HG03175 (cell line): Measurements from ENCODE around the gene PRKCQ.
"Not testable (repeated sequence)": the region's sequence is repeated elsewhere in the genome, so short reads cannot be mapped to it uniquely, and the experiment has no call there.

Experiments used
- ATAC-seq: cut with Tn5 transposase; IDR thresholded peaks from one replicate; pipeline ENCODE4 v1.9.1; 2021; ENCODE audit warnings: mild to moderate bottlenecking, moderate library complexity; ENCODE audit not compliant: unreplicated experiment

PRKCQ gene

GRCh38 chr10:6463366-6463765 lies 116.7 kb downstream of the PRKCQ start:
- ATAC-seq, result no peak

- no peak for ATAC-seq
These were observed 118.1 kb downstream of the PRKCQ start for GRCh38 chr10:6461961-6462360.

GRCh38 chr10:6460861-6461409 lies 119.1 kb downstream of the PRKCQ start:
- no peak for ATAC-seq

GRCh38 chr10:6458814-6459213 lies 121.3 kb downstream of the PRKCQ start:
- no peak for ATAC-seq

DNA sequence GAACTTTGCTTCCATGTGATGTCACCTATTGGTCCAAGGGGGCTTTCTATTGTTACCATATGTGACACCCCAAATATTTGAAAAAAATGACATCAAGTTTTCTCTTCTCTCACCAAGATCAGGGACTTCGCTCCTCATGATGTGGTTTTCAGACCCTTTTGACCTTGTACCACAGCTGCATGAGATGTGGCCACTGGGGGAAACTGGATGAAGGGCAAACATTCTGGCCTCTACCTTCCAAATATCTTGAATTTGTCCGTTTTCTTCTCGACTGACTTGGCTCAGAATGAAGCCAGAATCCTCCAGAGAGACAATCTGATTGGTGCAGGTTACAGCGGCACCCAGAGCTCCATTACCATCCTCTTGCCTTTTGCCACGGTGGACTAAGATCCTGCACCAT lies 122.7 kb downstream of the PRKCQ start:
- no peak for ATAC-seq

DNA sequence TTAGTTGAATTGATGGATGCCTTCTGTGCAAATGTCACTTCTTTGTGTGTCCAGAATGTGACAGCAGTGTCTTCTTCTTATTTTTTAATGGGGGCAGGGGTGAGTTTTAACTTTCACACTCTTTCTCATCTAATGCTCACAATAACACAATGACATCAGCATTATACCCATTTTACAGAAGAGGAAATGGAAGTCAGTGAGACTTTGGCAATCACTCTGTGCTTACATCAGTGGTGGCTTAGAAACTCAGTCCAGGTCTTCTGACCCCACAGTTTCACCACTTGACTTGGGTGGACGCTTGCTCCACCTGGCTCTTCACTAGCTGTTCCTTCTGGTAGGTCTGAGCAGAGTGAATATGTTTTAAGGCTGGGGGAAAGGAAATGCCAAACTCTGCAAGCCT lies 124.0 kb downstream of the PRKCQ start:
- no peak for ATAC-seq

DNA sequence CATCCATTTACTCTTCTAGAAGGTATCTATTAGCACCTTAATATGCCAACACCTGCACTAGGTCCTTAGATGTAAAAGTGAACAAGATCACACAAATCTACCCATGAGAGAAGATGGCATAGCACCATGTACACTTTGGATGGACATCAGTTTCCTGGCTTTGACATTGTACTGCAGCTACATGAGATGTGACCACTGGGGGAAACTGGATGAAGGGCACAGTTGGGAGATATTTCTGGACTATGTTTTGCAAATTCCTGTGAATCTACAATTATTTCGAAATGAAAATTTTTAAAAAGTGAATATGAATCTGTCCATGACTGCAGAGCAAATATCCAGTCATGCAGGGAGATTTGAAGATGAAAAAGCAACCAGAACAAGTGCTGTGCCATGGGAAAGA lies 124.5 kb downstream of the PRKCQ start:
- ATAC-seq, result no peak

DNA sequence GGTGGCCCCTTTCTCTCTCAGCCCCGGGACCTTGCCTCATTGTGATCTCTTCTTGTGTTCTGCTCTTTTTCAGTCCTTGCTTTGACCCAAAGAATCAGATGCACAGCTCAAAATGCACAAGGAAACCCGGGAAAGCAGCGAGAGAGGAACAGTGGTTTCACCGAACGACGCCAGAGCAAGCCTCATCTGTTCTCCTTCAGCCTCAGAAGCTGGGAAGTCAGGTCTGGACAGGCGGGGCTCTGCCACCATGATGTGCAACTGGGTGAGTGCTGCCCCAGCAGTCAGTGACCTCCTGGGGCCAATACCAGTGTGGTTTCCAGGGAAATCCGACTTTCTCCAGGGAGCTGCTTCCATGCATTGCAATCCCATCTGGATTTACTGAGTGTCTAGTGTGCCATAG lies 133.4 kb downstream of the PRKCQ start:
- no peak for ATAC-seq

DNA sequence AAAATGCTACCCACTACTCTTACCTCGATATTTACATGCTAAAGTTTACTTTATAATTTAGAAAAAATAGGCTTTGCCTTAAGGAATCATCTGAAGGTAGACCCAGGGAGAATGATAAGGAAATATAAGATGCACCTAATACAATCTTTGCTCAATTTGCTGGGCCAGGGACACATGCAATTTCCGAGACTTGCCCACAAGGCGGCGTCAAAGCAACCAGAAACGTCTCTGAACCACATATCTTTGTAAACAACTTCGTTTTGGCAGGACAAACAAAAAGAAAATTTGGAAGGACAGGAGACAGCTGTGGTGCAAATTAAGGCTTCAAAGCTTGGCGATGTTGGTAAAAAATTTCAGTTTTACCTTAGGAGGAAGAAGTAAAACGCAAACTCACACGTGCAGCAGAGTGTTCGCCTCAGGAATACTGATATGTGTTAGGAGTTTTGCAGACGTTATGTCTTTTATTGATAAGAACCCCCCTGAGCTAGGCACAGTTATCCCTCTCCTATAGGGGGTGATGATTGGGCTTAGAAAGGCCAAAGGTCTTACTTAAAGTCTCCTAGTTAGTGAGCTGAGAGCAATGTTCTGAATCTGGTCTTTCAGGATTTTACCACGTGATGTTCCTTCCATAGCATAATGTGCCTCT lies 134.3 kb downstream of the PRKCQ start:
- no peak for ATAC-seq

DNA sequence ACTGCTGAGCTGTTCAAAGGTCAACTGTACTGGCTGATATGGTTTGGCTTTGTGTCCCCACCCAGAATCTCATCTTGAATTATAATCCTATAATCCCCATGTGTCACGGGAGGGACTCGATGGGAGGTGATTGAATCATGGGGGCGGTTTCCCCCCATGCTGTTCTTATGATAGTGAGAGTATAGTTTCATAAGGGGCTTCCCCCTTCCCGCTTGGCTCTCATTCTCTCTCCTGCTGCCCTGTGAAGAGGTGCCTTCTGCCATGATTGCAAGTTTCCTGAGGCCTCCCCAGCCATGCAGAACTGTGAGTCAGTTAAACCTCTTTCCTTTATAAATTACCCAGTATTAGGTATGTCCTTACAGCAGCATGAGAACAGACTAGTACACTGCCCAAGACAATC lies 140.2 kb downstream of the PRKCQ start:
- ATAC-seq, result not testable (repeated sequence)

GRCh38 chr10:6431861-6432260 lies 148.2 kb downstream of the PRKCQ start:
- ATAC-seq, result no peak

DNA sequence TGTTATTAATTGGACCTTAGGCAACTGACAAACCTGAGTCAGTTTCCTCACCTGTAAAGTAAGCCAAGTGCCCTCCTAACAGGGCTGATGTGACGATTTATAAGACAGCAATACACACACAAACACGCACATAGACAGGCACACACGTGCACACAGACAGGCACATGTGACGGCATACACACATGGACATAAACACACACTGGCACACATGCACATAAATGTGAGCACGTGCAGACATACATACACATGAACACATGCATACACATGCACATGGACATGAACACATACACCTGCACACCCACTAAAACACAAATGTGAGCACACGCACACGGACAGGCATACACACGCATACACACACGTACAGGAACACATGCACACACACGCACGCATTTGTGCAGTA lies 148.9 kb downstream of the PRKCQ start:
- ATAC-seq, result no peak

GRCh38 chr10:6430423-6430980 lies 149.6 kb downstream of the PRKCQ start:
- ATAC-seq, result no peak

DNA sequence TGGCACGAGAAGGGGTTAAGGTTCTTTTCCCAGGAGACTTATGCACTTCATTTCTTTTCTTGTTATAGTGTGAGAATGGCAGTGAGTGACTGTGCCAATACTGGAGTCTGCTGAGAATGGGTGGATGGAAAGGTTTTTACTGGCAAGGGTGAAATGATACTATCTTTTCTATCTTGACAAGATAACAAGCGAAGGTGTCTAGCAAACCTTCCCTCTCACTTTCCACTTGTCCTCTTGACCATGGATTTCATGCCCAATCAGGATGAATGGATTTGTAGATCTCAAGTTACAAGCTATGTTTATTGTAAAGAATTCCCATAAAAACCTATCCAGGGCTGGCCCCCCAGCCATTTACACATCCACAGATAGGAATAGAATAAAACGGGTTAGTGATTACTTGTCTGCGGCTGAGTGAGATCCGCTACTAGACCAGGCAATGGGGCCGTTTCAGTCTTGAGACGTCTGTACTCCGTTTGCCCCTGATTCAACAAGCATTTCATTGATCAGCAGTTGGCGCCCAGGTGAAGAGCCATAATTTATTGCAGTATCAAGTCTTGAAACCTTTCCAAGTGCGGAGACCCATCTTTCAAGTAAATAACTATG lies 152.6 kb downstream of the PRKCQ start:
- no peak for ATAC-seq

DNA sequence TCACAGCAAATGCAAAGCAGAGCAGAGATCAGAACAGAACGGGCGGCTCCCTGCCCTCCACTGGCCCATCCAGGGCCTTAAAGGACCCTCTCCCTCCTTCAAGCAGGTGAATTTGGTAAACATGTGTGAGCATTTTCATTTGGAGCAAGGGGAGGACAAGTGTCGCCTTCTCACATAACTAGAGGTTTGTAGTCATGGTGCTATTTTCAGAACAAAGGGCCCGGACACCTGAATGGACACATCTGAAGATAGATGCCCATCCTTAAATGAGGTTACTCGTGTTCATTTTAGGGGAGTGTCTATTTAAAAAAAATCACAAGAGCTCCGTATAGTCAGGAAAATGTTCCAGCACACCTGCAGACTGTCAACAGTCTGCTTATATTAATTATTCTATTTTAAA lies 153.8 kb downstream of the PRKCQ start:
- ATAC-seq, result no peak

DNA sequence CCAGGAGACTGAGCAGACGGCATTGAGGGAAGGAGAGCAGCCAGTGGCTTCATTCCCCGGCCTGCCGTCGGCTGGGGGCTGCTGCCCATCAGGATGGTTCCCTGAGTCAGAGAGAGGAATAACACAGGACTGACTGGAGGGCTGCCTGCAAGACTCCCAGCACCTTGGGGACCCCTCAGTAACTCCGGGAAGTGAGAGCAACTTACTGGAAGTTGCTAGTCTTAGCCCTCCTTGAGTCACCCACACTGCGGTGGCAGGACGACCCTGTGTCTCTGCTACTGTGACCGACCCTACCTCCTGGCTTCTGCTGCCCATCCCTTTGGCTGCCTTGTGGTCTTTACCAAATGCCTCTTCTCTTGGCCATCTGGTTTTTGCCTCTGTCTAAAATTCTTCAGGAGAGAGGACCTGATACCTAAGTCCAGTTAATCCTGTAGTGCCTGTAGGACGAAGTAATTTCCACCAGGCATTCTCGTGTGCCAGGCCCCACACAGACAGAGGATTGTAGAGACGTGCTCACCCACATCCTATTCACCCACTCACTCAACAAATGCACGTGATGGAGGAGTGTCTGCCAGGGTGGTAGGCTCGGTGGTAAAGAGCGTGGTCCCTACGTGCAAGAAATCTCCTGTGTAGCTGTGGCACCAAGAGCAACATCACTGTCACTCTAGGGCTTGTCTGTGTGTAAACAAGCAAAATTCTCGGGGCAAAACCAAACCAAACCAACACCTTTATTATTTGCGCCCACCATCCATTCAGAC lies 156.5 kb downstream of the PRKCQ start:
- ATAC-seq, result no peak

DNA sequence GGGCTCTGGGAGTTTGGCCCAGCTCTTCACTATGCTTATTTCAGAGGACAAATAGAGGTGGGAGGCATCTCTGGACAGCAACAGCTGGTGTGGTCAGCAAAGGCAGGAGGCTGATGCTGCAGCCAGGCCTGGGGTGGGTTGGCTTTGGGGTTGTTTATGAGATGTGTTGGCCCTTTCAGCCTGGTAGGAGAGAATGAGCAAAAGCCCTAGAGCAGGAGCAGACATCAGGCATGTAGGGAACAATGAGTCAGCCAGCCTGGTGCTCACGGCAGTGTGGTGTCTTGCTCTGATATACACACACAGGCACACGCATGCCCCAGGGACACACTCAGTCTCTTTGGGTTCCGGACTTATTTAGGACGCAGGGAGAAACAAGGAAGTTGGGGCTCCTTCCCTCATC lies 157.1 kb downstream of the PRKCQ start:
- ATAC-seq, result no peak

GRCh38 chr10:6418613-6419216 lies 161.4 kb downstream of the PRKCQ start:
- no peak for ATAC-seq

- ATAC-seq, result no peak
These were observed 161.9 kb downstream of the PRKCQ start for GRCh38 chr10:6418167-6418566.

GRCh38 chr10:6416892-6417512 lies 163.1 kb downstream of the PRKCQ start:
- no peak for ATAC-seq

- ATAC-seq, result no peak
These were observed 168.6 kb downstream of the PRKCQ start for GRCh38 chr10:6411436-6411835.
